SHP77 treated with DMSO at 0.1 percent for 48 hours (cell line): ENCODE results near the gene RAPGEF5.

Source experiments
- DNase-seq: peaks from one replicate; lab custom pipeline; 2025; lab: John Stamatoyannopoulos, UW

The RAPGEF5 gene

DNA sequence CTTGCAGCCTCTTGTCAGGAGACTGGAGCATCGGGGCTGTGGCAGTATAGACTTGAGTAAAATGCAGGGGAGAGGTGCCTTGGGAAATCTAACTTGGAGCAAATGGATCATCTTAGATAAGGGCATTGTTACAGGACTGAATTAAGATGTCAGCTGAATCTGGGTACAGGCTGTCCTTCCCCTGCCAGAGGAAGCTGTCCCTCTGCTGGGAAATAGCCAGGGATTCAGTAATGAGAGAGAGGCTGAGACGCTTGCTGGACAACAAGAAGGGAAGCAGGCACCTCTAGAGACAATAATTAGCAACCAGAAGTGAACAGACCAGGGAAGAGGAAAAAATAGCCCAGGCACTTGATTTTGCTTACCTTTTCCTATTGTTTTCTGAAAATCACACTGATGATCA lies 20.7 kb upstream of the RAPGEF5 start:
- no peak for DNase-seq

GRCh38 chr7:22375359-22376048 lies 18.6 kb upstream of the RAPGEF5 start:
- no peak for DNase-seq

- DNase-seq: no peak
Observed at GRCh38 chr7:22373911-22374310, 17.0 kb upstream of the RAPGEF5 start.

- DNase-seq: no peak
Observed at GRCh38 chr7:22373388-22373787, 16.4 kb upstream of the RAPGEF5 start.

- no peak for DNase-seq
Observed at GRCh38 chr7:22372863-22373262, 15.9 kb upstream of the RAPGEF5 start.

GRCh38 chr7:22371878-22372277 lies 14.9 kb upstream of the RAPGEF5 start:
- no peak for DNase-seq

DNA sequence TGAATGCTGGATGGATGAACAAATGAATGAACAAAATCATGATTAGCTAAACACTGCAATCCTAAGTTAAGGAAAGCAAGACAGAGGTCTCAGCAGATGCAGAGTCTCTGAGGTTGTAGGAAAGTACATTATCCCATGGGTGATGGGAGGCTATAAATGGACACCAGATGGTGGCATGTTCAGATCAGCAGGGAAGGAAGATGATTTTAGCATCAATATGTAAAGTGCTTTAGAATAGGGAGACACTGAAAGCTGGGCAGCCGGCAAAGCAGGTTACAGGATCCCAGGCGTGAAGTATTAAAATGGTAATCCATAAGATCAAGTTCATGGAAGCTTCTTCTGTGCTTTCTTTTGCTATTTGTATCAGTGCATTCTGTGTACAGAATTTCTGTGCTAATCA lies 7.9 kb upstream of the RAPGEF5 start:
- no peak for DNase-seq

GRCh38 chr7:22363756-22364422 lies 6.9 kb upstream of the RAPGEF5 start:
- no peak for DNase-seq

GRCh38 chr7:22361795-22362194 lies 4.8 kb upstream of the RAPGEF5 start:
- DNase-seq: peak; percentile 67

- DNase-seq: no peak
Observed at GRCh38 chr7:22361320-22361719, 4.4 kb upstream of the RAPGEF5 start.

GRCh38 chr7:22358820-22359697 lies 2.1 kb upstream of the RAPGEF5 start:
- DNase-seq: no peak

- DNase-seq: peak; percentile 28
Observed at GRCh38 chr7:22357311-22358175, 589 bp upstream of the RAPGEF5 start.

GRCh38 chr7:22356010-22356691 lies 803 bp downstream of the RAPGEF5 start:
- no peak for DNase-seq

DNA sequence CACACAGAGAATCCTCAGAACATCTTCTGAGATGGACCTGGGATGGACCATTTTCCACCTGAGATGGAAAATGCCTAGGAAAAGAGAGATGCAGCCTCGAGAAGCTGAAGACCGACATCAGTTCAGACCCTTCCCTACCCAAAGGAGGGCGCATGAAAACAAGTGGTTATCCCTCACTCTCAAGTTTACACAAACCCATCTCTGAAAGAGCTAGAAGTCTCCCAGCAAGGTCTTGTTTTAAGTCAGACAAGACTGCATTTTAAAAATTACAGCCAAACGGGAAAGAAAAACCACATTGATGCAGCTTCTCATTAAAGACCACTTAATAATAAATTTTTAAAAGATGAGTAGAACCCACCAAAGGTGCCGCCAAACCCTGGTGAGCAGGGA lies 1.3 kb downstream of the RAPGEF5 start:
- no peak for DNase-seq

GRCh38 chr7:22354462-22354861 lies 2.5 kb downstream of the RAPGEF5 start:
- no peak for DNase-seq

DNA sequence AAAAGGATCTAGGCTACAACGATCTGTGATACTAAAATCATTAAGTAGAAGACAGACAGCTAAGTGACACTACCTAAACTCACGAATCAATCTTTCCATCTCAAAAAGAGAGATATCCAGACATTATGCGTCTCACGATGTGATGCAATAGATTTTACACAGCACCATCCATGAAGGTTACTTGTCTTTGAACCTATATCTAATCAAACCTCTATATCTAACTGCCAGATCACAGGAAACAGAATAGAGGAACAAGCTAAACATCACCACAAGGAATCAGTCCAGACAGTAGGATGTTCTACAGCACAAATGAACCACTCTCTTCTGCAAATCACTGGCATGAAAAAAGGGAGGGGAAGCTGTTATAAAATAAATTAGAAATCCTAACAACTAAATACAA lies 4.1 kb downstream of the RAPGEF5 start:
- no peak for DNase-seq

GRCh38 chr7:22351878-22352277 lies 5.1 kb downstream of the RAPGEF5 start:
- no peak for DNase-seq

GRCh38 chr7:22351329-22351692 lies 5.6 kb downstream of the RAPGEF5 start:
- DNase-seq: no peak

DNA sequence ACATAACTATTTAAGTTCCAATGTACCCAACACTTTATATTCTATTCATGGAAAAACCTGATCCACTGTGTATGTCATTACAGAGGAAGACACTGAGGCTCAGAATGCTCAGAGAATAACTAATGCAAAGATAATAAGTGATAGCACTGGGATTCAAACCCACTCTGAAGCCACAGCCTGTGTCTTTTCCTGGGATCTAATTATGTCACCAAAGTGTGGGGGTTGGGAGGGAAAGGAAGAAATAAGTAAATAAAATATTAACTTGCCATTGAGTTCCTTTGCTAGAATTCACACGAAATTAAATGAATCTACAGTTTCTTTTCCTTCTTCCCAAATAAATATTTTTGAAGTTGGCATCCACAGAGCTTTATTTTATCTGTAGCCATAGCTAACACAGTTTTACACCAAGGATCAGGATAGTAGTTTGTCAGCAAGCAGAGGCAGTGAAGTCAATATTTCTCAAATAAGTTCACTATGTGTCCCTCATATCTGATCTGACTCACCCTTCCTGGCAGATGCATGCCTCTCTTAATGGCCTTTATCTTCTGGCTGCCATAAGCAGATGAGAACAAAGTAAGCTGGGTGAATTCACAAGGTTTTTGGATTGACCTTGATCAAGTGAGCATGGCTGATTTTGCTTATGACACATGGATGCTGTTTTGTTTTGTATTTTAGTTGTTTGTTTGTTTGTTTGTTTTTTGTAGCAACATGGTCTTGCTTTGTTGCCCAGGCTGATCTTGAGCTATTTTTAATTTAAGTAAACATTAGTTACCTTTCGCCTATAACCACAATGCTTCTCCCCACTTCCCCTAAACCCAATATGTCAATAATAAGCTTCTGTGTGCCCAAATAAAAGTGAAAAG lies 6.3 kb downstream of the RAPGEF5 start:
- DNase-seq: no peak

- no peak for DNase-seq
Observed at GRCh38 chr7:22348379-22348778, 8.6 kb downstream of the RAPGEF5 start.
